ENCODE results near the gene PACS2. TPM values are rescaled to one million over a fixed set of nuclear protein-coding genes. Genes with fewer than 3 reads are reported as not detected.

PACS2 gene
- total and polyA plus RNA-seq, 4 donors: 5.1 to 21.9 (median 9.8) TPM

DNA sequence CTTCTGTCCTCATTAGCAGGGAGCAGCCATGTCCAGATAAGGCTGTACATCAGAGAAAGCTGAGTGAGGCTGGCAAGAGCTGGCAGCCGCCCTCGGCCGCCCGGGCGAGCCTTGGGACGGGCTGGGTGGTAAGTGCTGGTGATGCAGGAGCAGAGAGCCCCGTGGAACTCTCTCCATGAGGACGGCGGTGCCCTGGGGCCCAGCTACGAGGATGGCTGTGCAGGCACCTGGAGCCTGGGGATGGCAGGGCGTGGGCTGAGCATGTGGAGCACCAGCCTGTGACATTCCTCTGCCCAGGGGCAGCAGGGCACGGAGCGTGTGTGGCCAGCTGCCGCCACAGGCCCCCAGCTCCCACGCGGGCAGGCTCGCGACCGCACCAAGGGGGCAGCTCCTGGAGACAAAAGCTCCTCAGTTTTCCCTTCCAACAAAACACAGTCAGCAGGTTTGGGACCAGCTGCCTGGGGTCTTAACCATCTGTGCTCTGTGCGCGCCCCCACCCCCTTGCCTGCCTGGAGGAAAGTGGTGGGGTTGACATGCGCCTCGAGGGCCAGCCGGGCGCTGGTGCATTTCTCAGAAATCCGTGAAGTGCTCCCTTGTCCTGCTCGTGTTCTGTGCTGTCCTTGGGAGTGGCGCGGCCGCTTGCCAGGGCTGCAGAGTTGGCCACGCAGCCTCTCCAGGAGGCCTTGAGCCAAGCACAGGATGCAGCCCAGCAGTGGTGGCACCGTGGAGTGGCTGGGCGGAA, 21.4 kb downstream of the PACS2 start:
- Histone ChIP-seq H3K4me3 (ENCODE audit: low read depth in 1 of 3, low read length in 3 of 3) (no peak overlapping the region), H3K27me3 (ENCODE audit: control insufficient read depth in 4 of 4, insufficient read depth in 4 of 4, low read length in 3 of 4) (no peaks in the 10 kb centered on the region), H3K4me1 (ENCODE audit: control insufficient read depth in 4 of 4, insufficient read depth in 4 of 4, low read length in 3 of 4) (peaks cover 12 to 49% (median 36%) of the 10 kb centered on the region in 4 donors), H3K9ac (ENCODE audit: low read depth in 1 of 2, low read length in 2 of 2) (no peak overlapping the region), H3K36me3 (ENCODE audit: control insufficient read depth in 4 of 4, insufficient read depth in 3 of 4, low read depth in 1 of 4, low read length in 3 of 4) (no peaks in the 10 kb centered on the region), H3K9me3 (ENCODE audit: control insufficient read depth in 4 of 4, low read length in 3 of 4) (no peaks in the 10 kb centered on the region), H3K27ac (ENCODE audit: low read depth in 1 of 2, low read length in 2 of 2) (no peak overlapping the region)
- TF ChIP-seq RAD21 (IDR thresholded peaks at IDR 0.05): no peak
- TF ChIP-seq EGR1 (IDR thresholded peaks at IDR 0.05; ENCODE audit: low read depth in 2 of 2): no peak
- no peak for TF ChIP-seq HNF4A (conservative IDR thresholded peaks at IDR 0.05)
- no peak for DNase-seq (ENCODE audit: low spot score)
- WGBS: 89% methylated on average over 33 of the region's 33 CpGs

GRCh38 chr14:105336477-105337287, 22.1 kb downstream of the PACS2 start:
- H3K4me3 ChIP-seq (ENCODE audit: low read depth in 1 of 3, low read length in 3 of 3): no peak overlapping the region
- no peak overlapping the region for H3K9ac ChIP-seq (ENCODE audit: low read depth in 1 of 2, low read length in 2 of 2)
- H3K9me3 ChIP-seq (ENCODE audit: control insufficient read depth in 4 of 4, low read length in 3 of 4): no peaks in the 10 kb centered on the region
- no peaks in the 10 kb centered on the region for H3K36me3 ChIP-seq (ENCODE audit: control insufficient read depth in 4 of 4, insufficient read depth in 3 of 4, low read depth in 1 of 4, low read length in 3 of 4)
- H3K27me3 ChIP-seq (ENCODE audit: control insufficient read depth in 4 of 4, insufficient read depth in 4 of 4, low read length in 3 of 4): no peaks in the 10 kb centered on the region
- TF ChIP-seq NR2F2 (IDR thresholded peaks at IDR 0.05) (no peak), FOXA1 (IDR thresholded peaks at IDR 0.05) (no peak), HNF4A (conservative IDR thresholded peaks at IDR 0.05) (no peak), TAF1 (conservative IDR thresholded peaks at IDR 0.05) (no peak), SP1 (IDR thresholded peaks at IDR 0.05) (no peak), REST (IDR thresholded peaks at IDR 0.05) (no peak), RXRA (IDR thresholded peaks at IDR 0.05) (no peak), RAD21 (IDR thresholded peaks at IDR 0.05) (no peak), GABPA (IDR thresholded peaks at IDR 0.05 in 1 of 2, conservative IDR thresholded peaks at IDR 0.05 in 1 of 2) (no peak), YY1 (IDR thresholded peaks at IDR 0.05) (no peak)
- TF ChIP-seq, protein P1, sequence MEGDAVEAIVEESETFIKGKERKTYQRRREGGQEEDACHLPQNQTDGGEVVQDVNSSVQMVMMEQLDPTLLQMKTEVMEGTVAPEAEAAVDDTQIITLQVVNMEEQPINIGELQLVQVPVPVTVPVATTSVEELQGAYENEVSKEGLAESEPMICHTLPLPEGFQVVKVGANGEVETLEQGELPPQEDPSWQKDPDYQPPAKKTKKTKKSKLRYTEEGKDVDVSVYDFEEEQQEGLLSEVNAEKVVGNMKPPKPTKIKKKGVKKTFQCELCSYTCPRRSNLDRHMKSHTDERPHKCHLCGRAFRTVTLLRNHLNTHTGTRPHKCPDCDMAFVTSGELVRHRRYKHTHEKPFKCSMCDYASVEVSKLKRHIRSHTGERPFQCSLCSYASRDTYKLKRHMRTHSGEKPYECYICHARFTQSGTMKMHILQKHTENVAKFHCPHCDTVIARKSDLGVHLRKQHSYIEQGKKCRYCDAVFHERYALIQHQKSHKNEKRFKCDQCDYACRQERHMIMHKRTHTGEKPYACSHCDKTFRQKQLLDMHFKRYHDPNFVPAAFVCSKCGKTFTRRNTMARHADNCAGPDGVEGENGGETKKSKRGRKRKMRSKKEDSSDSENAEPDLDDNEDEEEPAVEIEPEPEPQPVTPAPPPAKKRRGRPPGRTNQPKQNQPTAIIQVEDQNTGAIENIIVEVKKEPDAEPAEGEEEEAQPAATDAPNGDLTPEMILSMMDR (IDR thresholded peaks at IDR 0.05; ENCODE audit: low read depth, low read length, missing input control): no peak
- 94% methylated on average over 26 of the region's 26 CpGs for WGBS
- DNase-seq (ENCODE audit: low spot score): no peak
- H3K27ac ChIP-seq (ENCODE audit: low read depth in 1 of 2, low read length in 2 of 2): no peak overlapping the region
- peaks cover 12 to 49% (median 36%) of the 10 kb centered on the region in 4 donors for H3K4me1 ChIP-seq (ENCODE audit: control insufficient read depth in 4 of 4, insufficient read depth in 4 of 4, low read length in 3 of 4)
